ENCODE measurements around the gene NCF4. TPM values are rescaled to one million over a fixed set of nuclear protein-coding genes. Genes with fewer than 3 reads are reported as not detected.

The NCF4 gene
- total and polyA plus RNA-seq, 2 donors (not counting 1 experiment from before 2014, with no cell fraction given), result 118 to 175 TPM

- 97% methylated on average over 3 of the region's 3 CpGs for WGBS (ENCODE audit: insufficient coverage)
- Mint-ChIP-seq H3K9me3 (ENCODE audit: insufficient read depth) (peaks cover 7% of the 10 kb centered on the region), H3K4me1 (peaks cover 15% of the 10 kb centered on the region), H3K27ac (no peak overlapping the region), H3K4me3 (no peak overlapping the region), H3K27me3 (peaks cover 20% of the 10 kb centered on the region)
- no peak for DNase-seq
- no peaks in the 10 kb centered on the region for H3K79me2 ChIP-seq (ENCODE audit: control insufficient read depth, insufficient read depth, low read length)
- no peak overlapping the region for H3K4me2 ChIP-seq (replicated peaks; ENCODE audit: low read depth, low read length, poor library complexity, severe bottlenecking)
- H3K27me3 ChIP-seq (replicated peaks in 1 of 4; ENCODE audit: control extremely low read depth in 1 of 4, control insufficient read depth in 3 of 4, insufficient read depth in 4 of 4, low read length in 3 of 4), result peaks cover 0 to 24% (median 8%) of the 10 kb centered on the region in 4 experiments
- no peaks in the 10 kb centered on the region for H3K36me3 ChIP-seq (replicated peaks in 1 of 2; ENCODE audit: control extremely low read depth in 1 of 2, control insufficient read depth in 1 of 2, extremely low read depth in 1 of 2, insufficient read depth in 2 of 2, low read length in 1 of 2)
- H3K4me1 ChIP-seq (ENCODE audit: control insufficient read depth in 2 of 2, insufficient read depth in 2 of 2, low read length in 2 of 2), result peaks cover 10 to 14% of the 10 kb centered on the region in 2 donors
- no peak for ATAC-seq (ENCODE audit: low read depth)
- TF ChIP-seq CTCF (IDR thresholded peaks at IDR 0.05), result no peak
- no peak for TF ChIP-seq EZH2 (IDR thresholded peaks at IDR 0.05; ENCODE audit: borderline replicate concordance, insufficient read depth, low read depth, low read length, poor library complexity, severe bottlenecking)
- H4K20me1 ChIP-seq (ENCODE audit: control insufficient read depth, insufficient read depth, low read length, poor library complexity, severe bottlenecking), result no peaks in the 10 kb centered on the region
- intact Hi-C loops (cut with micrococcal nuclease), result no loop called here
- POLR2A ChIA-PET, result no interaction called here
- no peak overlapping the region for H3K4me3 ChIP-seq (ENCODE audit: control extremely low read depth in 1 of 5, extremely low read depth in 1 of 5, insufficient read depth in 1 of 5, low read depth in 2 of 5, low read length in 4 of 5)
- H3K9me3 ChIP-seq (ENCODE audit: control extremely low read depth in 1 of 3, control insufficient read depth in 2 of 3, insufficient read depth in 1 of 3, low read length in 2 of 3), result peaks cover 0 to 22% (median 11%) of the 10 kb centered on the region in 3 donors
- H3K27ac ChIP-seq (ENCODE audit: low read length in 2 of 2), result no peak overlapping the region
- CTCF ChIA-PET, result interaction anchor here (1.1 kb wide), 1 partner anchor 24 kb away, joined by 4 read pairs; no protein-coding TSS in a partner anchor
- H2AFZ ChIP-seq (ENCODE audit: insufficient read depth, low read depth, low read length, poor library complexity, severe bottlenecking), result no peak overlapping the region
- H3K9ac ChIP-seq (ENCODE audit: low read length), result no peak overlapping the region
These were observed 29.1 kb upstream of the NCF4 start for GRCh38 chr22:36831717-36832116.

- H3K27me3 Mint-ChIP-seq, result peaks cover 23% of the 10 kb centered on the region
These were observed 27.7 kb upstream of the NCF4 start for GRCh38 chr22:36833073-36833472.

More at GRCh38 chr22:36833073-36833472, 27.7 kb upstream of the NCF4 start:
- peaks cover 2 to 25% (median 18%) of the 10 kb centered on the region in 3 donors for H3K9me3 ChIP-seq (ENCODE audit: control extremely low read depth in 1 of 3, control insufficient read depth in 2 of 3, insufficient read depth in 1 of 3, low read length in 2 of 3)
- H3K79me2 ChIP-seq (ENCODE audit: control insufficient read depth, insufficient read depth, low read length), result no peaks in the 10 kb centered on the region
- H3K36me3 ChIP-seq (replicated peaks in 1 of 2; ENCODE audit: control extremely low read depth in 1 of 2, control insufficient read depth in 1 of 2, extremely low read depth in 1 of 2, insufficient read depth in 2 of 2, low read length in 1 of 2), result no peaks in the 10 kb centered on the region
- DNase-seq (peak; percentile 62), ATAC-seq (ENCODE audit: low read depth) (peak; percentile 54)
- peak overlapping the region in 1 of 2 donors; percentile 29 for H3K27ac ChIP-seq (ENCODE audit: low read length in 2 of 2)
- no peaks in the 10 kb centered on the region for H4K20me1 ChIP-seq (ENCODE audit: control insufficient read depth, insufficient read depth, low read length, poor library complexity, severe bottlenecking)
- ChIA-PET POLR2A (interaction anchor here (0.6 kb wide), 1 partner anchor 206 kb away, joined by 3 read pairs; no protein-coding TSS in a partner anchor), CTCF (interaction anchor here (1.1 kb wide), 1 partner anchor 23 kb away, joined by 4 read pairs; no protein-coding TSS in a partner anchor)
- TF ChIP-seq EZH2 (IDR thresholded peaks at IDR 0.05; ENCODE audit: borderline replicate concordance, insufficient read depth, low read depth, low read length, poor library complexity, severe bottlenecking) (no peak), CTCF (IDR thresholded peaks at IDR 0.05) (no peak)
- Mint-ChIP-seq H3K9me3 (ENCODE audit: insufficient read depth) (peaks cover 13% of the 10 kb centered on the region), H3K4me1 (peaks cover 15% of the 10 kb centered on the region), H3K27ac (peak overlapping the region; percentile 17), H3K4me3 (peak overlapping the region; percentile 12)
- H3K9ac ChIP-seq (ENCODE audit: low read length), result no peak overlapping the region
- peak overlapping the region; percentile 28 for H3K4me2 ChIP-seq (replicated peaks; ENCODE audit: low read depth, low read length, poor library complexity, severe bottlenecking)
- intact Hi-C loops (cut with micrococcal nuclease), result no loop called here
- no peak overlapping the region for H2AFZ ChIP-seq (ENCODE audit: insufficient read depth, low read depth, low read length, poor library complexity, severe bottlenecking)
- WGBS (ENCODE audit: insufficient coverage), result 17% methylated on average over 3 of the region's 3 CpGs
- peaks cover 10 to 14% of the 10 kb centered on the region in 2 donors for H3K4me1 ChIP-seq (ENCODE audit: control insufficient read depth in 2 of 2, insufficient read depth in 2 of 2, low read length in 2 of 2)
- peaks cover 0 to 24% (median 8%) of the 10 kb centered on the region in 4 experiments for H3K27me3 ChIP-seq (replicated peaks in 1 of 4; ENCODE audit: control extremely low read depth in 1 of 4, control insufficient read depth in 3 of 4, insufficient read depth in 4 of 4, low read length in 3 of 4)
- no peak overlapping the region for H3K4me3 ChIP-seq (ENCODE audit: control extremely low read depth in 1 of 5, extremely low read depth in 1 of 5, insufficient read depth in 1 of 5, low read depth in 2 of 5, low read length in 4 of 5)

Data from B cell (primary cell).